ENCODE data around the gene KIF21B.

KIF21B gene, protein sequence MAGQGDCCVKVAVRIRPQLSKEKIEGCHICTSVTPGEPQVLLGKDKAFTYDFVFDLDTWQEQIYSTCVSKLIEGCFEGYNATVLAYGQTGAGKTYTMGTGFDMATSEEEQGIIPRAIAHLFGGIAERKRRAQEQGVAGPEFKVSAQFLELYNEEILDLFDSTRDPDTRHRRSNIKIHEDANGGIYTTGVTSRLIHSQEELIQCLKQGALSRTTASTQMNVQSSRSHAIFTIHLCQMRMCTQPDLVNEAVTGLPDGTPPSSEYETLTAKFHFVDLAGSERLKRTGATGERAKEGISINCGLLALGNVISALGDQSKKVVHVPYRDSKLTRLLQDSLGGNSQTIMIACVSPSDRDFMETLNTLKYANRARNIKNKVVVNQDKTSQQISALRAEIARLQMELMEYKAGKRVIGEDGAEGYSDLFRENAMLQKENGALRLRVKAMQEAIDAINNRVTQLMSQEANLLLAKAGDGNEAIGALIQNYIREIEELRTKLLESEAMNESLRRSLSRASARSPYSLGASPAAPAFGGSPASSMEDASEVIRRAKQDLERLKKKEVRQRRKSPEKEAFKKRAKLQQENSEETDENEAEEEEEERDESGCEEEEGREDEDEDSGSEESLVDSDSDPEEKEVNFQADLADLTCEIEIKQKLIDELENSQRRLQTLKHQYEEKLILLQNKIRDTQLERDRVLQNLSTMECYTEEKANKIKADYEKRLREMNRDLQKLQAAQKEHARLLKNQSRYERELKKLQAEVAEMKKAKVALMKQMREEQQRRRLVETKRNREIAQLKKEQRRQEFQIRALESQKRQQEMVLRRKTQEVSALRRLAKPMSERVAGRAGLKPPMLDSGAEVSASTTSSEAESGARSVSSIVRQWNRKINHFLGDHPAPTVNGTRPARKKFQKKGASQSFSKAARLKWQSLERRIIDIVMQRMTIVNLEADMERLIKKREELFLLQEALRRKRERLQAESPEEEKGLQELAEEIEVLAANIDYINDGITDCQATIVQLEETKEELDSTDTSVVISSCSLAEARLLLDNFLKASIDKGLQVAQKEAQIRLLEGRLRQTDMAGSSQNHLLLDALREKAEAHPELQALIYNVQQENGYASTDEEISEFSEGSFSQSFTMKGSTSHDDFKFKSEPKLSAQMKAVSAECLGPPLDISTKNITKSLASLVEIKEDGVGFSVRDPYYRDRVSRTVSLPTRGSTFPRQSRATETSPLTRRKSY (N-terminal part only)

DNA sequence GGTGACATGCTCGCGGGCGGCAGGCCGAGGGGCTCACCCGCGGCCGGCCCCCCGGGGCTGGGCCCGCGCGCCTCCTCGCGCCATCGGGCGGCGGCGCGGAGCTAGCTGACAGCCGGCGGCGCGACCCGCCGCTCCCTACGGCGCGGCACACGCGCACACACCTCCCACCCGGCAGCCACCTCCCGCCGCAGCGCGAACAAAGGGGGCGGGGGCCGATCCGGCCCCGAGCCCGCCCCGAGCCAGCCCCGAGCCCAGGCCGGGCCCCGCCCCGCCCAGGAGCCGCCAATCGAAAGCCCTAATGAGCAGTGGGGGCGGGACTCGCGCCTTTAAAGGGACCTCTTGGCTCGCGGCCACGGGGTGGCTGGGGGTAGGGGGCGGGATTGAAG is at the start of gene KIF21B:
KIF21B (minus strand) TSS at position 198 of the 386 bp plus-strand sequence. CDS start 331 bp downstream, outside the sequence.
- no peak for FAIRE-seq

DNA sequence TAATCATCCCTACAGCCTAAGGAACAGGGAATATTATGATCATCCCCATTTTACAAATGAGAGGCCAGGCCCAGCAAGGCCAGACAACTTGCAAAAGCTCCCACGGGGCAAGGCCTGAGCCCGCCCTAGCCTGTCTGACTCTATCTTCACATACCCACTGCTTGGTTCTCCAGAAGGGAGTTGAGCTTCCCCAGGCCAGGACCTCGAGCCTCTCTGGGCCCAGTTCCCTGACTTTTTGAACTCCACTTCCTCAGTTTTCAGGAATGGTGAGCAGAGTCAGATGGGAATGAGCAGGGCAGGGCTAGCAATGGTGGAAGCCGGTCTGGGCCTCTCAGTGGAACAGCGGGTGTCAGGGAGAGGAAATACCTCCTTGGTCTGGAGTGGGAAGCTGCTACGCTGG is 49.4 kb upstream of the KIF21B start:
- no peak for FAIRE-seq

DNA sequence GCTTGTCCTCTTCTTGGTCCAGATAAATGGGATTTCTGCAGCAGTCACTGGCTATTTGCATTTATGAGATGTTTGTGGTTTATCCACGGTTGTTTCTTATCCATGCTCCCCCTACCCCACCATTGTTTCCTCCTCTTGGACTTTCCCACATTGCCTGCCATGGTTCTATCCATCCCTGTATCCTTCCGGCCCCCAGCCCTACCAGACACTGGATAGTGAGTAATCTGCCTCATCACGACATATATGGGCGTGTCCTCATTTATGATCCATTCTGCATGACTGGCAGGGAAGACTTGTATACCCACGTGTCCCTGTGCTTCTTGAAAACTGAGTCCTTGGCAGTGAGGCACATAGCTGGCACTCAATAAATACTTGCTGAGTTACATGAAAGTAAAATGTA is 48.6 kb upstream of the KIF21B start:
- no peak for FAIRE-seq

DNA sequence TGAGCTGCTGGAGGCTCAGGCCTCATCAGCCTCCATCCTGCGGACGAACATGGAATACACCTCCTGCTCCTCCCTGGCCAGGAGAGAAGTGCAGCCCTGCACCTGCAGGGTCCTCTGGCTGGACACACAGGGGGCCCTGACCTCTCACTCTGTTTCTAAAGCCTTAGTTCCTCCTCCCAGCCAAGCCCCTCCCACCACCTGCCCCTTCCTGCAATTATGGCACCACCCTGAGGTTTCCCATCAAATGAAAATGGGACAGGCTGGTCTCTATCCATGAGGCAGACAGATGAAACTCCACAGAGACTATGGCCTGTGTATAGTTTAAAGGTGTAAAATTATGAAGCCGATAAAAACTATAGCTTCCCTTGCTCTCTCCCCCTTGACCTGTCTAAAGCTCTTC is 46.1 kb upstream of the KIF21B start:
- FAIRE-seq, result no peak

DNA sequence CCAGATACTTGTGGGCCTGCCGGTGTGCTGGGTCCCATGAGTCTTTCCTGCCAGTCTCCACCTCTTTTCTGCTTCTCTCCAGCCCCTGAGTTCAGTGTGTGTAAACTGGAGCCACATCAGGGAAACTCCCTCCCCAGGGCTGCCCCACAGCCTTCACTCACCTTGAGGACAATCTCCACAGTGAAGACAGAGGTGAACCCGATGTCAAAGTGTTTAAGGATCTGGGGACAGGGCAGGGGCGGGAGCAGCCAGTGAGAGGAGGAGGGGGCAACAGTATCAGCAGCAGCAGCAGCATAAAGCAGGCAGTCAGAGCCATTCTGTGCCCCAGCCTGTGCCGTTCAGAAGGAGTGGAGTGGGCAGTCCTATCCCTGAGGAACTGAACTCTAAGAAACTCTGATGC is 45.5 kb upstream of the KIF21B start:
- FAIRE-seq, result no peak

DNA sequence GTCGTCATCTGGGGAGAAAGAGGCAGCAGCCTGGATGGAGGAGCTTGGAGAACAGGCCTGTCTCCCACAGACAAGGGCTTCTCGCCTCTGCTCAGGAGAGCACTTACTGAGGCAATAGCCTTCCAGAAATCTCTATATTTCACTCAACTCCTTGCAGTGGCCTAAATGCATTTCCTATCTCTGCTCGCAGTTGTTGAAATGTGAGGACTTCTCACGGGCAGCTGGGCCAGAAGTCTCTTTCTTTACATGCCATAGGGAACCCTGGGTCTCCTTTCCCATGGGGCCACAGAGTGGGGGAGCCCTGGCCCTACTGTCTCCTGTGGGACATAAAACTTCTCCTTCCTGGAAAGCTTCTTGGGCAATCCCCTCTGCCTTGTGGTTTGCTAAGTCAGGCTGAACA is 43.5 kb upstream of the KIF21B start:
- FAIRE-seq, result no peak

DNA sequence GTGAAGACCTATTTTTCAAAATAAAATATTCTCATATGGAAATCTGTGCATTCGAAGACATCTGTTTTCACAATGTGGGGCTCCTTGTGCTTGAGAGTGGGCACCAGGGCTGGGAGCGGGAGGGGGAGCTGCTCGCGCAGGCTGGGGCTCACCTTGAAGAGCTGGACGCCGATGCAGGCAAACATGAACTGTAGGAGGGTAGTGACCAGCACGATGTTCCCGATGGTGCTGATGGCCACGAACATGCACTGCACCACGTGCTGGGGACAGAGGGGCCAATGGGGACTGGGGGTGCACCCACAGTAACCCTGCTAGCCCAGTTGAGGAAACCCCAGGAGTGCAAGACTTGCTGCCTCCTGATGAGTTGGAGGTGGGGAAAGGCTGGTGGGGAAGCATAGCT is 42.2 kb upstream of the KIF21B start:
- no peak for FAIRE-seq

DNA sequence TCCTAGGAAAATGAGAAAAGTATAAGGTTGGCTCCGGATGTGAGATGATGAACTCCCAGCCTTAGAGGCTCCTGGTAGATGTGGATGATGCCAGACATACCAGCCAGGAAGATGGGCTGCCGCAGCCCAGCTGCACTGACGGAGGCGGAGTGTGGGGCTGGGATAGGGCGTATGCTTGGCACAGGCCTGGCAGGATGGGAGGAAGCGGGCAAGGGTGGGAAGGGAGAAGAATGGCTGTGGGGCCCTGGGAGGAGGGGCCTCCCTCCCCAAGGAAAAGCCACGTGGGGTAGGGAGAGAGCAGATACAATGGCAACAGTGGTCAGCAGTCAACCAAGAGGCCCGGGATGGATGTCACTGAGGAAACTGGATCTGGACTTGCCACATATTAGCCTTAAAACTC is 41.3 kb upstream of the KIF21B start:
- FAIRE-seq, result no peak

DNA sequence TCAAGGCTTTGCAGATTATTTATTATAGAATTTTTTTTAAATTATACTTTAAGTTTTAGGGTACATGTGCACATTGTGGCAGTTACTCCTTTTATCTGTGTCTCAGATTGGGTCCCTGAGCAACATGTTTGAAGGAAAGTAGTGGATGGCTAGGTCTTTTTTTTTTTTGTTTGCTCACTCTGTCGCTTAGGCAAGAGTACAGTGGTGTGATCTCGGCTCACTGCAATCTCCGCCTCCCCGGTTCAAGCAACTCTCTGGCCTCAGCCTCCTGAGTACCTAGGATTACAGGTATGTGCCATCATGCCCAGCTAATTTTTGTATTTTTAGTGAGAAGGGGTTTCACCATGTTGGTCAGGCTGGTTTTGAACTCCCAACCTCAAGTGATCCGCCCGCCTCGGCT is 39.6 kb upstream of the KIF21B start:
- no peak for FAIRE-seq

DNA sequence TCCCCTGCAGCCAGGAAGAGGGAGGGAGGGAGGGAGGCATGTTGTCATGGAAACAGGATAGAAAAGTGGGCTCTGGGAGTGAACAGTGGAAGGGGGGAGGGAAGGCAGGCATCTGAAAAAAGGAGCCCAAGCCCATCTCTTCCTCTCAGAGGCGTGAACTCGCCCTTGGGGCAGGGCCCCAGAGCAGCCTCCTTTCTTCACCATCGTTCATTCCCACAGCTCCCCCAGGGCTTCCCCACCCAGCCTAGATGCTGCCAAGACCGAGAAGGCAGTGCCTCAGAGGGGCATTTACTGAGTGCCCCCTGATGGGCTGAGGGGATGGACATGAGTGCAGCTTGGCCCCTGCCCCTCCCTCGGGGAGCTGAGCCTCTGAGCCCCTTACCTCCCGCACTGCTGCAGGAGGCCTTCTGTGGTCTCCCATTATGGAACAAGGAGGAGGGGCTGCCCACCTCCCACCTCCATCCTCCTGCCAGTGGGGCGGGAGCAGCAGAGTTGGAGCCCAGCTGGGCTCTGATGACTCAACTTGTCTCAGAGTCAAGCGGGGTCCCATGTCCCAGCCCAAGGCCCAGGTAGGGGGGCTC is 39.1 kb upstream of the KIF21B start:
- FAIRE-seq, result no peak

DNA sequence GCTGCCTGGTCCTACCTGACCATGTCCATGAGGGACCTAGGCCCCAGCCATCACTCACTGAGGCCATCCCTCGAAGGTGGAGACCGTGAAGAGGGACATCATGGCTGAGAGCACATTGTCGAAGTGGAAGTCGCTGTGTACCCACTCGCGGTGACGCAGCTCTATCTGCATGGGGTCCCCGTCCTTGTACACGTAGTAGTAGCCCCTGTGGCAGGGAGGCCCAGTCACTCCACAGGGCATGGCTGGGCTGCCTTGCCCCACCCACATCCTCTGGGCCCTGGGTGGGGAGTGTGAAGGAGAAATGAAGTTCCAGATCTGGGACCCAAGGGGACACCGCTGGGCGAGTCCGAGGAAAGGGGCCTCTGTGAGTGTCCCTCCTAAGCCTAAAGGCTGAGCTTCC is 38.4 kb upstream of the KIF21B start:
- FAIRE-seq, result no peak

DNA sequence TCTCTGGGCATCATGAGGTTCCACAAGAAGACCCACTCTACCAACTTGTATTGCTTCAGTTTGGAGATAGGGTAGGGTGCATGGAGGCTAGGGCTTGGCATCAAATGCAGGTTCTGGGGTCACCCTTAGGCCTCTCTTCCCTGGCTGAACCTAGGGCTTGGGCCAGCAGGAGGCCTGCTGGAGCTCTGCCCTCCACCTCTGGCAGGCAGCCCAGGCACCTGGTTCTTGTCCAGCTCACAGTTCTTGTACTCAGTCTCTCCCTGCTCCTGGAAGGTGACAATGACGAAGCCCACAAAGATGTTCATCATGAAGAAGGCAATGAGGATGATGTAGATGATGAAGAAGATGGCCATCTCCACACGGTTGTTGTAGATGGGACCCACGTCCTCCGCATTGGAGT is 37.5 kb upstream of the KIF21B start:
- no peak for FAIRE-seq

DNA sequence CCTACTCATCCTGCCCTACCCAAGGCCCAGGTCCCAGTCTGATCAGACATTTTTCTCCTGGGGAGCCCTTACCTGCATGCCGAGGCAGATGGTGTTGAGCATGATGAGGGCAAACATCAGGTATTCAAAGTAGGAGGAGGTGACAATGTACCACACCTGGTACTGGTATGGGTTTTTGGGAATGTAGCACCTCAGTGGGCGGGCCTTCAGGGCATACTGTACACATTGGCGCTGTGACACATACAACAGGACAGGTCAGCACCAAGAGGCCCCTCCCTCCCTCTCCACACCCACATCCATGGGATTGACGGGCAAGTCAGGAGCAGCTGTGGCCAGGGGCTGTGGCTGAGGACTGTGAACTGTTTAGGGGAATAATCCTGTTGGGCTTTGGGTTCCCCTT is 37.1 kb upstream of the KIF21B start:
- FAIRE-seq, result no peak

DNA sequence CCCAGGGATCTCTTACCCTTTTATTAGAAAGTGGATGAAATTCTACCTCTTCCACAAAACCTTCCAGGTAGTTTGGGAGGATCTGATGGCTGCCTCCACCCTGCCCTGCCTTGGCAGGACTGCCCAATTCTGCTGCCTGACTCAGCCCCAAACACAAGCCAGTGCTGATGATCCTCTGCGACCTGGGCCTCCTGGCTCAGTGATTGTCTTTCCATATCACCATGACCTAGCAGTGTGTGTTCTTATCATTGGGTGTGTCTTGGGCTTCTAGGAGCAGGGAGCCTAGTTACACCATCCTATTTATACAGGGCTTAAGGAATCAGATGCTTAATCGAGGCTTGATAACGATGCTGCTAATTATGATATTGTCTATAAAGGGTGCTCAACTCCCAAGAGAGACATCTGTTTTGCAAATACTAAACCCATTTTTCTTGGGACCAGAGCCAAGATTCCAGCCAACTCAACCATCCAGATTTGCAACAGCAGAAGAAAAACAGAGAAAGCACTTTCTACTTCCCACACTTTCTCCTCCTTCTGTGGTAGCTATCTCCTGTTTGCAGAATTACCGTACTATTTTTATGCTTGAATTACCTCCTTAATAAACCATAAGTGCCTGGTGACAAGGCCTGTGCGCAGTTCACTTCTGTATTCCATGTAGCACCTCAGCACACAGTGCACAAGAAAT is 36.5 kb upstream of the KIF21B start:
- FAIRE-seq, result no peak

DNA sequence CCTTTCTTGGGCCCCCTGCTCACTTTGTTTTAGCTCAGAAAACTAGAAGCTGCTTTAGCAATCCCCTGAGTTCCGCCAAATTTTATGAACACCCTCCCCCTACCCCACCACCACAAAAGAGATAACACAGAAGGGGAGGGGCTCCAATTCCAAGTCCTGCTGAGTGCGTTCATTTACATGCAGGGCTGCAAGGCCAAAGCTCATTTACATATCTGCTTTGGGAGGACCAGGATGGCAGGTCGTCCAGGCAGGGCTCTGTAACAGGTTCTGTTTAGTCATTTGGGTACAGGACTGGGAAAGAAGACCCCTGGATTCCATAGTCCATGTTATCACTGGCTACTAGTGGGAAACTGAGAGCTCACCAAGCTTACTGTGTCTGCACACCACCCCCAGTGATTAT is 35.9 kb upstream of the KIF21B start:
- no peak for FAIRE-seq

DNA sequence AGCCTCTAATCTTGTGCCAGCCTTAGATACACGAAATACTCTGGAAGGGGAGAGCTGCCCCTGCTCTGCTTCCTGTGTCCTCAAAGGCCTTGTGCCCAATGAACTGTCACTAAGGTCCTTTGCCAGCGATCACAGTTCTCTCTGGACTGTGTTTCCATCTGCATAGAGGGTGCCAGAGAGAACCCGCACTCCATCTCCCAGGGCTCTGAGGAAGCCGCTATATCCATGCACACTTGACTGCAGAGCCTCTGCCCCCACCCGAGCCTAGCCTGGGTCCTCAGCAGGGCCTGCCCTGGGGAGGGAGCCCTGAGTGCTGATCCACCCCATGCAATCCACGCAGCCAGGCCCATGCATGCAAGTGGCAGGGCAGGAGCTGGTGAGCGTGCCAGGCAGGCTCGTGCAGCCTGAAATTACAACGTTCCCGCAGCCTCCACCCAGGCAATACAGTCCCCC is 30.6 kb upstream of the KIF21B start:
- FAIRE-seq, result no peak

DNA sequence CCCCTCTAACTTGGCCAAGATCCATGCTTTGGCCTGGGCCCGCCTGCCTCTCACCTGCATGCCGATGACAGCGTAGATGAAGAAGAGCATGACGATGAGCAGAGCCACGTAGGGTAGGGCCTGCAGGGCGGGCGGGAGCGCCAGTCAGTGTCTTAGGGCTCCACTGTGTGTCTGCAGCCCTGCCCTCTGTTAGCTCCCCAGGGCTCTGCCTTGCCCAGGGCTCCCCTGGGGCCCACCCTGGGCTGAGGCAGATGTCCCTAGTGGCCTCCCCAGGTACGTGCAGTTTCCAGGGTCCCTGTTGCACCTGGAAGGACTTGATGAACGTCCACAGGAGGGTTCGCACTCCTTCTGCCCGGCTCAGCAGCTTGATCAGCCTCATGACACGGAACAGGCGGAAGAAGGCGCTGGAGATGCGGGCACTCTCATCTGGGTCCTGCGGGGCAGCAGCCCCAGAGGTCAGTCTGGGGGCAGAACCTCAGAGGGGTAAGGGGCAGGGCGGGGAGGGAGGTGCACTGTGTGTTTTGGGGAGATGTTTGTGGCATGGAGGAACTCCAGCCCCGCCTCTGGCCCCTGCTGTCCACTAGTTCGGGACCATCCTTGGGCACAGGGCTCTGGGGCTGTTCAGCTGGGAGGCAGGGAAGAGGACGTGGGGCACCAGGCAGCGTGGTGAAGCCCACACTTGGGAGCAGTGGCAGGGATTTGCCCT is 29.8 kb upstream of the KIF21B start:
- no peak for FAIRE-seq

DNA sequence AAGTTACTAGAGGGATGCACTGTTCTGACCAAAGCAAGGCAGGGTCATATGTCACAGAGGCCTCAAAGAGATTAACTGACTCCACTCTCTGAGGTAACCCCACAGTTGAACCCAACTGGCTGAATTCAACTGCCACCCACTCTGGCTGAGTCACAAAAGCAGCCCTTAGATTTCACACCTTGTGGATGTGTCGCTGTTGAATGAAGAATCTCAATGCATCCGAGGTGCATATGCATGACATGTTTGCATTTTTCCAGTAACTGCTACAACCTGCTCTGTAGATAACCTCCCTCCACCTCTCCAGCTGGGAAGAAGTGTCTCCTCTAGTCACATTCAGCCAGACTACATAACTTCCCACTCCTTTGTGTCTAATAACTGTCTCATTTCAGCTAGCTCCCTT is 27.9 kb upstream of the KIF21B start:
- no peak for FAIRE-seq

DNA sequence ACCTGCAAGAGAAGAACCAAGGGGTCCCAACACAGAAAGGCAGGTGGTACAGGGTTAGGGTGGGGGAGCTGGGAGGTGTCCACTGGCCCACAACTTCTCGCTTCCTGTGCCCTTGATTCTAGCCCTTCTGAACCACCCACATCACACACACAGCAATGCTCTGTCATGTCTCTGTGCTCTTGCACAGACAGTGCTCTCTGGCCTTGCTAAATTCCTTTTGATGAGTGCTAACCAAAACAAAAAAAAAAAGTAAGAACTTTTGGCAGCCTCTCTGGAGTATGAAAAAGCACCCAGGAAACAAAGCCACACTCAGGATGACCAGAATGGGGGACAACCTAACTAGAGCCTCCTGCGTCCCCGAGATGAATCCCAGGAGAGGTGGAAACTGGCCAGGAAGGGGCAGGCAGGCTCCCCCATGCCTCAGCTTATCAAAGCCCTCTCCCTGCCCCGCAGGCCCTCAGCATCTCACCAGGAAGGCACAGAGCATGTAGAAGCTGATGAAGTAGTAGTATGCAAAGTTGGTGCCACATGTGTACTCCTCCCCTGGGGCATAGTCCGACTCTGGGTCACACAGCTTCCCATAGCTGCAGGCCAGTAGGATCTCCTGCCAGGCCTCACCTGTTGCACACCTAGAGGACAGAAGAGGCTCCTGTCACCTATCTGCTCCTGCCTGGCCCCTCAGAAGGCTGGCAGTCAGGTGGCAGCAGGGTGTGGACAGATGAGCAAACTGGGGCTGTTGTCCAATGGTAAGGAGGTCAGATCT is 27.2 kb upstream of the KIF21B start:
- FAIRE-seq, result no peak

DNA sequence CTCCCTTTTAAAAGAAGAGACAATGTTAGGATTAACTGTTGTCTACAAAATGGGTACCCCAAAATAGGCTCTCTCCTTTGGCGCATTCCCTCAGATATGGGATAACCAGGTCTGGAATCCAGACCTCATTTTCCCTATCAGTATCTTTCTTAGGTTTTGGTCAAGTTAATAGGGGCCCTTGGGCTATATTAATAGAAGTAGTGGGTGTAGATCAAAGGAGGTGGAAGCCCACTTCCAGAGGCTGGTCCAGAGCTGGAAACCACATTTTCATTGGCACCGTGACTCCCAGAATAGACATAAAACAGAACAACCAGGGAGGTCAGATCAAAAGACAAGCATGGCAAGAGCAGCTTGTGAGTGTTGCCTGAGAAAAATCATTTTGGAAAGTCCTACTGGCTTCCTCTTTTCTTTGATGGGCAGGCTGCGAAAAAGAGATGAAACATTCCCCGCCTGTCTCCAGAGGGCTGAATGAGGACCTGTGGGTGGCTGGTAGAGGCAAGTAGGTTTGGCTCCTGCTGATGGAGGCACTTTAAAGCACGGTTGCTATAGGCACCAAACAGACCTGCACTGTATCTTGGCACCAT is 25.8 kb upstream of the KIF21B start:
- FAIRE-seq, result no peak

DNA sequence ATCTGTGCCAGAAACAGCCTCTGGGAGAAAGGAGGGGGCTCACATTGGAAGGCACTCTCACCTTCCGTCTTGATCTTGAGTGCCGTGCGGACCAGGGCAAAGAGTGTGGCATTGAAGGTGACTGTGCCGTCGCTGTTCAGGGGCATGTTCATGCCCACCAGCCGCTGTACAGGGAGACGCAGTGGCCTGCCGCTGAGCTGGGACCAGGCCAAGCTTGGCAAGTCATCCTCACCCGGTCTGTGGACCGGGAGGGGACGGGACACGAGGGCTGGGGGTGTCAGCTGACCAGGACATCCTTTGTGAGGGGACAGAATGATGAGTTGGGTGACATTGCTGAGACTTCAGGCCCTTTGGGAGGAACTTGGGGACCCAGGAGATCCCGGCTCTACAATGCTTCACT is 25.0 kb upstream of the KIF21B start:
- FAIRE-seq, result no peak

Data from TTC549 (cell line).